HG02623 (cell line): Measurements from ENCODE around the gene NOL4L.
"Not testable (repeated sequence)": the region's sequence is repeated elsewhere in the genome, so short reads cannot be mapped to it uniquely, and the experiment has no call there.

Source experiments
- ATAC-seq: cut with Tn5 transposase; IDR thresholded peaks from one replicate; pipeline ENCODE4 v1.9.1; 2021; ENCODE audit warnings: moderate library complexity; ENCODE audit not compliant: unreplicated experiment

Gene NOL4L

GRCh38 chr20:32513031-32513866 is 71.9 kb downstream of the NOL4L start:
- ATAC-seq = no peak

GRCh38 chr20:32512047-32512385 is 73.1 kb downstream of the NOL4L start:
- ATAC-seq = no peak

- ATAC-seq = no peak
Measured at GRCh38 chr20:32511358-32512046, 73.6 kb downstream of the NOL4L start.

GRCh38 chr20:32510601-32511357 is 74.4 kb downstream of the NOL4L start:
- no peak for ATAC-seq

GRCh38 chr20:32510120-32510600 is 75.0 kb downstream of the NOL4L start:
- no peak for ATAC-seq

GRCh38 chr20:32509639-32510066 is 75.5 kb downstream of the NOL4L start:
- no peak for ATAC-seq

GRCh38 chr20:32508775-32509119 is 76.4 kb downstream of the NOL4L start:
- no peak for ATAC-seq

- no peak for ATAC-seq
Measured at GRCh38 chr20:32507998-32508774, 76.9 kb downstream of the NOL4L start.

- ATAC-seq = no peak
Measured at GRCh38 chr20:32506721-32507120, 78.4 kb downstream of the NOL4L start.

GRCh38 chr20:32505723-32506473 is 79.2 kb downstream of the NOL4L start:
- no peak for ATAC-seq

GRCh38 chr20:32501709-32502108 is 83.4 kb downstream of the NOL4L start:
- no peak for ATAC-seq

- no peak for ATAC-seq
Measured at GRCh38 chr20:32497589-32498224, 87.4 kb downstream of the NOL4L start.

GRCh38 chr20:32496811-32497533 is 88.2 kb downstream of the NOL4L start:
- no peak for ATAC-seq

GRCh38 chr20:32495949-32496348 is 89.2 kb downstream of the NOL4L start:
- no peak for ATAC-seq

- ATAC-seq = no peak
Measured at GRCh38 chr20:32495217-32495565, 89.9 kb downstream of the NOL4L start.

GRCh38 chr20:32494483-32495216 is 90.5 kb downstream of the NOL4L start:
- ATAC-seq = no peak

- no peak for ATAC-seq
Measured at GRCh38 chr20:32493356-32493755, 91.8 kb downstream of the NOL4L start.

GRCh38 chr20:32491764-32492151 is 93.4 kb downstream of the NOL4L start:
- not testable (repeated sequence) for ATAC-seq
